ACC112 (cell line): ENCODE results near the gene ZNF518B.
"Not testable (repeated sequence)": the region's sequence is repeated elsewhere in the genome, so short reads cannot be mapped to it uniquely, and the experiment has no call there.

Source experiments
- H2AFZ ChIP-seq: fragments of 200-600 bp; sonication (generic); one replicate; pipeline ENCODE4 v1.6.0; 2017; ENCODE audit warnings: antibody characterized with exemption, low read length; ENCODE audit not compliant: unreplicated experiment
- H3K27ac ChIP-seq: fragments of 200-600 bp; sonication (generic); 2 replicates; pipeline ENCODE4 v1.5.1; 2014; ENCODE audit warnings: low read depth, mild to moderate bottlenecking, antibody characterized with exemption, low read length, moderate library complexity
- H3K27me3 ChIP-seq: fragments of 200-600 bp; sonication (generic); 2 replicates; pipeline ENCODE4 v1.6.1; 2014; ENCODE audit warnings: mild to moderate bottlenecking, antibody characterized with exemption, low read length, moderate library complexity, mixed read lengths; ENCODE audit not compliant: insufficient read depth
- H3K36me3 ChIP-seq: fragments of 200-600 bp; sonication (generic); 2 replicates; pipeline ENCODE4 v1.6.1; 2016; ENCODE audit warnings: mild to moderate bottlenecking, antibody characterized with exemption, low read length, moderate library complexity, mixed read lengths; ENCODE audit not compliant: insufficient read depth
- H3K4me1 ChIP-seq: fragments of 200-600 bp; sonication (generic); one replicate; pipeline ENCODE4 v1.6.1; 2016; ENCODE audit warnings: low read length, mixed read lengths; ENCODE audit not compliant: insufficient read depth, unreplicated experiment, control insufficient read depth
- H3K4me3 ChIP-seq: fragments of 200-600 bp; sonication (generic); 2 replicates; pipeline ENCODE4 v1.5.1; 2014; ENCODE audit warnings: mild to moderate bottlenecking, low read depth, low read length
- H3K79me2 ChIP-seq: fragments of 200-600 bp; sonication (generic); one replicate; pipeline ENCODE4 v1.6.0; 2016; ENCODE audit warnings: low read length; ENCODE audit not compliant: control insufficient read depth, unreplicated experiment, insufficient read depth

The ZNF518B gene

DNA sequence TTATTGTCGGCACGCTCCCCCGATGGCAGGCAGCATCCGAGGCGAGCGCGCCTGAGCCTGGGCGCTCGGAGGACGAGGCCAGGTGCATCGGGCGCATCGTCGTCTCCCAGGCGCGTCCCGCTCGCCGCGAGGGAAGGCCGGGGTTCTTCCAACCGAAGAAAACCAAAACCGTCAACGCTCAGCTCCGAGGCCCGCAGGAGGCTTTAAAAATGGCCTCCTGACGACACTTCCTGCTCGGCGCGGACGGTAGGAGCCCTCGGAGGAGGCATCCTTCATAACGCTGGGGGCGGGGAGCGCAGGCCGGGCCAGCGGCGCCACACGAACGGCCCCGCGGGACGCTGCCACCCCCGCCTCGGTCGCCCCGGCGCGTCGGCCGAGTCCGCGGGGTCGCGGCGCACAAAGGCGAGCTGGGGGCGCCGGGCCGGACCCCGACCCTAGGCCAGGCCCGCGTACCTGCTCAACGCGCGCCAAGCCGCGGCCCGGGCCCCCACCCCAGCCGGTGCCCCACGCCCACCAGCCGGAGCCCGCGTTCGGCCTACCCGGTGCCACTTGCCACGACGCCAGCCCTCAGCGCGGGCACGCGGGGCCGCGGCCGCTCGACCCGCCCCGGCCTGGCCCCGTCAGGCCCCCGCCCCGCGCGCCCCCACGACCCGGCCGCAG is 501 bp downstream of the ZNF518B start:
- H3K79me2 ChIP-seq = peaks cover 44% of the 10 kb centered on the region
- peaks cover 5% of the 10 kb centered on the region for H3K4me1 ChIP-seq
- H3K36me3 ChIP-seq = peaks cover 26% of the 10 kb centered on the region
- H3K27me3 ChIP-seq = peaks cover 10% of the 10 kb centered on the region
- H3K4me3 ChIP-seq = peak overlapping the region; percentile 93
- peak overlapping the region; percentile 99 for H2AFZ ChIP-seq
- H3K27ac ChIP-seq = peak overlapping the region; percentile 66

DNA sequence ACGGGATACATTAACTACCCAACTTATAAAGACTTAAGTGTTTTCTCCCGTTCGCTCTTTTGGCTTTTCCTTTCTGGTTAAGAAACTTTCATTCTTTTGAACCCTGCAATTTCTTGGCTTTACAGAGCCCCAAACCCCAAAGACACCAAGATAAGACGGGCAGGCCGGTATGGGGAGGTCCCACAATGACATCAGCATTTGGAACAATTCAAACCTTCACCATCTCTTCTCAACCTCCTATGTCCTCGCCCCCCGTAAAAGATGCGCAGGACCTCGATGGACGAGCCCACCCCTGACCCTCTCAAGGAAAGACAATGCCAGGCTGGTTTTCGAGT is 999 bp downstream of the ZNF518B start:
- Histone ChIP-seq H3K4me3 (peak overlapping the region; percentile 93), H3K4me1 (peaks cover 5% of the 10 kb centered on the region), H3K27me3 (peaks cover 6% of the 10 kb centered on the region; the same call in 1 of the 2 replicates), H3K27ac (peak overlapping the region; percentile 66), H3K36me3 (peaks cover 30% of the 10 kb centered on the region), H2AFZ (peak overlapping the region; percentile 99), H3K79me2 (peaks cover 49% of the 10 kb centered on the region)

DNA sequence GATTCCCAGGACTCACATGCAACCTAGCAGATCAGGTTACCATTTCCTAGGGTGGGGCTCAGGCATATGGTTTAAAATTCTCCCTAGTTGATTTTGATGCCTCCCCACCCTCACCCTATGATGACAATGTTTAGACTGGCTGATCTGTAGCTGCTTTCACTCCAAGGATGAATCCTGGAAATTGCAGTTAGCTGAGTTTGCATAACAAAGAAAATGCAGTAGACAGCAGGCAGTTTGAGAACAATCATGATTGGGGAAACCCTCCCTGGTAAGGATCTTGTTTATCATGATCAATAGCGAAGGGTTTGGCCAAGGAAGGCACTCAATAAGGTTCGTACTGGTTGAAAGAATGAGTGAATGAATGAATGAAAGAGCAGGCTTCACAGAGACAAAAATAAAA is 2.1 kb downstream of the ZNF518B start:
- Histone ChIP-seq H3K36me3 (peaks cover 41% of the 10 kb centered on the region), H3K4me1 (peaks cover 5% of the 10 kb centered on the region), H2AFZ (no peak overlapping the region), H3K27me3 (no peaks in the 10 kb centered on the region), H3K79me2 (peaks cover 52% of the 10 kb centered on the region), H3K4me3 (no peak overlapping the region), H3K27ac (no peak overlapping the region)

DNA sequence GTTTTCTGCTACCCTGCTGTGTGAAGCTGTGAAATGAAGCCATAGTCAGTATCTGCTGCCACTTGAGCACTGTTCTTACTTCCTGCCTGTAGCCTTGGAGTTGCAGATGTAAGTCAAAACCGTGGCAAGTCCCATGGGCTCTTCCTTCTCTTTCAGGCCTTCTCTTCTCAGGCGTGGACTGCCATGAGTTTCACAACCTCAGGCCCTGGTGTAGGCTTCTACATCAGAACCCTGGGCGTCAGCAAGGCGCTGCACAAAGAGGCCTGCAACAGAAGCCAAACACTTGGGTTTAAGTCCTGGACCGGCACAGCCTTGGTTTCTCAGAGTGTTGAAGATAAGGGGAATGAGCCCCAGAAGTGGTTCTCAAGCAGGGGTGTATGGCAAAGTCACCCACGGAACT is 2.5 kb downstream of the ZNF518B start:
- H3K27me3 ChIP-seq = no peaks in the 10 kb centered on the region
- no peak overlapping the region for H2AFZ ChIP-seq
- peaks cover 53% of the 10 kb centered on the region for H3K79me2 ChIP-seq
- peaks cover 5% of the 10 kb centered on the region for H3K4me1 ChIP-seq
- no peak overlapping the region for H3K27ac ChIP-seq
- peaks cover 45% of the 10 kb centered on the region for H3K36me3 ChIP-seq
- no peak overlapping the region for H3K4me3 ChIP-seq

DNA sequence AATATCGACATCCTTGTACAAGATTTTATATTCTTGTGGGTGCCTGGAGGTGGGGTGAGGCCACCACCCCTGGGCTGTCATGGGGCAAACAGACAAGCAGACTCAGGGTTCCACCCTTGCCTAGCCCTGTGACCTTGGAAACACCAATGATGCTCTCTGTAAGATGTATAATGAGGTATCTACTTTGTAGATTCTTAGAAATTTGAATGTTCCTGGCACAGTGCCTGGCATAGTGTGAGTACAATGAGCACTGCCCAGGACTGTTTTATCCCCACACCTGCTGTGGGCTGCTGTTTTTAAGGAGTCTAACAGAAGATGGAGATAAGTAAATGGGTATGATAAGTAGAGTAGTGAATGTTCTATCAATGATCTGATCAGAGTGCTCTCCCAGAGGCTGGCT is 3.1 kb downstream of the ZNF518B start:
- H3K79me2 ChIP-seq = peaks cover 57% of the 10 kb centered on the region
- H3K36me3 ChIP-seq = peaks cover 49% of the 10 kb centered on the region

DNA sequence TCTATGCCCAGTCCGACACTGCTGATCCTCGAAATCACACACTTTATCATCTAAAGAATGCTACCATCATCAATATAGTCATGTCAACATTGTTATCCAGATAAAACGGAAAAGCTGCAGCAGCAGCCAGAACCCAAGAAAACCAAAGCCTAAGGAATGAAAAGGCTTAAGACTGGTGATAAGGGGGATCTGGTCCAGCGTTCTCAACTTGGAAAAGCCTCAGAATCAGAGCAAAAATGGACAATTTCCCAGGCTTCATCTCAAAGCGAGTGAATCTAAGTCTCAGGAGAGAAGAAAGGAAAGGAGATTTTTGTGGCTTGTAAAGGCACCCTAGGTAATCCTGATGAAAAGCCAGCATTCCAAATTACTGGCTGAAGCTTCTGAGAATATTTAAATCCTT is 8.2 kb downstream of the ZNF518B start:
- Histone ChIP-seq H3K4me3 (no peak overlapping the region), H3K27me3 (no peaks in the 10 kb centered on the region), H3K79me2 (peaks cover 38% of the 10 kb centered on the region), H2AFZ (no peak overlapping the region), H3K27ac (no peak overlapping the region), H3K36me3 (peaks cover 84% of the 10 kb centered on the region), H3K4me1 (no peaks in the 10 kb centered on the region)

More for the DNA sequence above, 3.1 kb downstream of the ZNF518B start:
- Histone ChIP-seq H3K4me3 (no peak overlapping the region), H3K4me1 (peaks cover 5% of the 10 kb centered on the region), H2AFZ (no peak overlapping the region), H3K27ac (no peak overlapping the region), H3K27me3 (no peaks in the 10 kb centered on the region)

DNA sequence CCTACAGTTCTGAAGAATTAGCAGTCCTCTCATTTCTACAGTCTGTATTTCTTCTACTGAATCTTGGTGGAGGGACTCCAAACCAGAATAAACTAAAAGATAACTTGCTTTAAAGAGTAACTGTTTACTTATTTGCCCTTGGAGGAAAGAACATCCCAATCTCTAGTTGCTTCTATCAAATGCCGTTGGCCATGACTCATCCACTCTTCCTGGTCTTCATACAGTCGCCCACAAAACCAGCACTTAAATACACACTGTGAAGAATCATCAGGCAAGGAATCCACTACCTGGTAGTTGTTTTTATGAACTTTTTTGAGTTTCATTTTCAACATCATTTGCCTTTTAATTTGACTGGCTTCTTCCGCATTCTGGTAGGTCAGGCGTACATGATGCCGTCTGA is 14.2 kb downstream of the ZNF518B start:
- peaks cover 43% of the 10 kb centered on the region for H3K36me3 ChIP-seq
- no peak overlapping the region for H3K27ac ChIP-seq
- H3K4me3 ChIP-seq = no peak overlapping the region
- H3K4me1 ChIP-seq = no peaks in the 10 kb centered on the region
- no peaks in the 10 kb centered on the region for H3K27me3 ChIP-seq
- no peak overlapping the region for H2AFZ ChIP-seq
- peaks cover 2% of the 10 kb centered on the region for H3K79me2 ChIP-seq

DNA sequence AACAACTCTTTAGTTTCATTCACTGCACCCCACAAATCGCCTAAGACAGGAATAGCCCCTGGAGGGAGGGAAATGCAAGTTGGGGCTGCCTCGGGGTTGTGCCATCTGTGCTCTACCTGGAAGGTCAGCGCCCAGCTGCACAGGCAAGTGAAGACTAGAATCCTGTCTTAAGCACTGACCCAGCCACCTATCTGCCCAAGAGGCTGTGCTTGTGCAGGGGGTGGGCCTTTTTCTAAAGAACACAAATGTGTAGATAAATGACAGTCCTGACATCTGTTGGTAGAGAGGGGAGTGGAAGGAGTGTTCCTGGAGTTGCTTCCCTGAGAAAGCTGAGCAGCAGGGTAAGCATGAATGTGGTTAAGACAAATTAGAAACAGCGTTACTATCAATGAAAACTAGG is 15.7 kb downstream of the ZNF518B start:
- H3K4me1 ChIP-seq = no peaks in the 10 kb centered on the region
- H3K27me3 ChIP-seq = no peaks in the 10 kb centered on the region
- peaks cover 33% of the 10 kb centered on the region for H3K36me3 ChIP-seq

DNA sequence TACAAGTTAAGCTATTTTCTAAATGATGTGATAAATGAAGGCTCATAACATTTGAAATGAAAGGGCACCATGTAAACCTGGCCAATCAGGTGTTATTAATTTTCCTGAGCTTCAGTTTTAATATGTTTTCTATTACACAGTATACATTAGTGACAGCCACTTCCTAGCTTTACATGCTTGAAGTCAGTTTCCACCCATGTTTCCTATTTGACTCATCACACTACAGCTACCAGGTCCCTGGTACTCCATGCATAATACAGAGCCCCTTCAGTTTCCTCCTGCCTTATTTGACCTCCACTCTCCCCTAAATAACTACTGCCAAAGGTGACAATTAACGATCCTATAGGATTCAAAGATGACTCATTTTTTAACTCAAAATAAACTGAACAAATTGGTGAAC is 18.3 kb downstream of the ZNF518B start:
- H3K79me2 ChIP-seq = no peaks in the 10 kb centered on the region
- H3K4me1 ChIP-seq = no peaks in the 10 kb centered on the region
- peaks cover 7% of the 10 kb centered on the region for H3K36me3 ChIP-seq
- H3K27me3 ChIP-seq = no peaks in the 10 kb centered on the region
- no peak overlapping the region for H3K4me3 ChIP-seq
- H3K27ac ChIP-seq = no peak overlapping the region
- H2AFZ ChIP-seq = no peak overlapping the region

More for the DNA sequence above, 15.7 kb downstream of the ZNF518B start:
- Histone ChIP-seq H2AFZ (no peak overlapping the region), H3K27ac (no peak overlapping the region), H3K79me2 (no peaks in the 10 kb centered on the region), H3K4me3 (no peak overlapping the region)

DNA sequence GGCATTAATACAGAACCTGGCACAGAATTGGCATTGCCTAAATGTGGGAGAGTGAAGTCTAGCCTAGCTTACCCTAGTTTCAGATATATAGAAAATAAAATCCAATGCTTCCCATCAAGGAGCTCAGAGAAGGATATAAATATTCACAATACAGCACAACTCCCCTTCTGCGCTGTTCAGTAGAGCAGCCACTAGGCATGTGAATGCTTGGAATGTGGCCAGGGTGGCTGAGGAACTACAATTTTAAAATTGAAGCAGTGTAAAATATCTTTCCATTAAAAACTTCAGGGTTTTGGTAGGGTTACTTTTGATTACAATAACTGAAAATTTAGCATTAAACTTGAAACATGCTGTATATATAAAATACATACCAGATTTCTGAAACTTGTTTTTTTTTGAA is 19.5 kb downstream of the ZNF518B start:
- Histone ChIP-seq H3K36me3 (no peaks in the 10 kb centered on the region), H3K27ac (no peak overlapping the region), H3K79me2 (no peaks in the 10 kb centered on the region), H3K27me3 (no peaks in the 10 kb centered on the region), H3K4me1 (no peaks in the 10 kb centered on the region), H2AFZ (no peak overlapping the region), H3K4me3 (no peak overlapping the region)

DNA sequence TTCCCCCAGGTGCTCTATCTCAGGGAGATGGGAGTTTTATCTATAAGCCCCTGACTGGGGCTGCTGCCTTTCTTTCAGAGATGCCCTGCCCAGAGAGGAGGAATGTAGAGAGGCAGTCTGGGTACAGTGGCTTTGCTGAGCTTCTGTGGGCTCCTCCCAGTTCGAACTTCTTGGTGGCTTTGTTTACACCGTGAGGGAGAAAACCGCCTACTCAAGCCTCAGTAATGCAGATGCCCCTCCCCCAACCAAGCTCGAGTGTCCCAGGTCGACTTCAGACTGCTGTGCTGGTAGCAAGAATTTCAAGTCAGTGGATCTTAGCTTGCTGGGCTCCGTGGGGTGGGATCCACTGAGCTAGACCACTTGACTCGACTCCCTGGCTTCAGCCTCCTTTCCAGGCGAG is 29.5 kb downstream of the ZNF518B start:
- not testable (repeated sequence) for H3K27me3 ChIP-seq, H2AFZ ChIP-seq, H3K36me3 ChIP-seq, H3K4me3 ChIP-seq, H3K4me1 ChIP-seq, H3K27ac ChIP-seq, H3K79me2 ChIP-seq
